AG20443 (cell line): Measurements from ENCODE around the gene CD99.

Experiments used
- DNase-seq: peaks from one replicate; pipeline ENCODE4 v3.0.0; 2012; ENCODE audit warnings: low spot score, mixed read lengths

The CD99 gene

DNA sequence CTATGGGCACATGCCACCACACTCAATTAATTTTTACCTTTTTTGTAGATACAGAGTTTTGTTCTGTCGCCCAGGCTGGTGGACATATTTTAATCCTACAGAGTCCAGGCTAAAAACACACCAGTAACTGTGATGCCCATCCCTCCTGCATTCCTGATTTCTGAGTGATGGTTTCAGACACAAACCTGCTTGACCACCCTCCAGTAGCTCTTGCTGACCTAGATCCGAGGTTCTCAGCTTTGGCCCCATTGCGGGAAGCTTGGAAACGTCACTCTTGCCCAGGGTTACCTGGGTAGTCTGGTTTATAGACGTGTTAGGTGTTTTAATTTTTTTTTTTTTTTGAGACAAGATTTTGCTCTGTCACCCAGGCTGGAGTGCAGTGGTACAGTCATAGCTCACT is 7.5 kb downstream of the CD99 start:
- DNase-seq = no peak

DNA sequence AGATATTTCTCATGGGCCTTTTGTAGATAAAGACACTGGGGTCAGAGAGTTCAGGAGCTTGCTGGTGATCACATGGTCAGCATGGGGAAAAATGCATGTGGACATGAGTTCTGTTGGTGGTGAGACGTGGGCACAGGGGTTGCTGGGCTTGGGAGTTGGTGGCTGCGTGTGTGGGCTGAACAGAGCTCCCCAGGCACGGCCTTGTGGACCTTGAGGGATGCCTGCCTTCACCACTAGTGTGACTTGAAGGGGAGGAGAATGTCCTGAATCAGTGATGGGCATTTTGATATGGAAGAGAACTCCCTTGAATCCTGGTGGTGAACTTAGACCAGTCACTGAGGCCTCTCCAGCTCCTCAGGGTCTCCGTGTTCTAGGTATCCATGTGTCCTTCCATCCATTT is 8.9 kb downstream of the CD99 start:
- DNase-seq = no peak

DNA sequence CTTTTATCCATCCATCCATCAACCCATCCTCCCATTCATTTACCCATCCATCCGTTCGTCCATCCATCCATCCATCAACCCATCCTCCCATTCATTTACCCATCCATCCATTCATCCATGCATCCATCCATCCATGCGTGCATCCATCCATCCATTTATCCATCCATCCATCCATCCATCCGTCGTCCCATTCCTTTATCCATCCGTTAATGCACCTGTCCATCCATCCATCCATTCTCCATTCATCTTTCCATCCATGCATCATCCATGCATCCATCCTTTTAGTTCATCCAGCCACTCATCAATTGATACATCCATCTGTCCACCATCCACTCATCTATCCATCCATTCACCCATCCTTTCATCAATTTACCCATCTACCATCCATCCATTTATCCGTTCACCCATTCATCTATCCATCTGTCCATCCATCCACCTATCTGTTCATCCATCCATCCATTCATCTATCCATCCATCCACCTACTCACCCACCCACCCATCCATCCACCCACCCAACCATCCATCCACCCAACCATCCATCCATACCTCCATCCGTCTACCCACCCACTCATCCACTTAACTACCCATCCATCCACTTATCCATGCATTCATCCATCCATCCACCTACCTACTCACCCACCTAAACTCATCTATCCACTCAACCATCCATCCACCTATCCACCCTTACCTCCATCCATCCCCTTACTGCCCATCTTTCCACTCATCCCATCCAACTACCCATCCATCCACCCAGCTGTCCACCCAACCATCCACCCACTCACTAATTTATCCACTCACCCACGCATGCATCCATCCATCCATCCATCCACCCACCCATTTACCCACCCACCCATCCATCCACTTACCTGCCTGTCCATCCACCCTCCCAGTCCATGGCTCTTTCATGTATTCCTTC is 9.6 kb downstream of the CD99 start:
- no peak for DNase-seq

DNA sequence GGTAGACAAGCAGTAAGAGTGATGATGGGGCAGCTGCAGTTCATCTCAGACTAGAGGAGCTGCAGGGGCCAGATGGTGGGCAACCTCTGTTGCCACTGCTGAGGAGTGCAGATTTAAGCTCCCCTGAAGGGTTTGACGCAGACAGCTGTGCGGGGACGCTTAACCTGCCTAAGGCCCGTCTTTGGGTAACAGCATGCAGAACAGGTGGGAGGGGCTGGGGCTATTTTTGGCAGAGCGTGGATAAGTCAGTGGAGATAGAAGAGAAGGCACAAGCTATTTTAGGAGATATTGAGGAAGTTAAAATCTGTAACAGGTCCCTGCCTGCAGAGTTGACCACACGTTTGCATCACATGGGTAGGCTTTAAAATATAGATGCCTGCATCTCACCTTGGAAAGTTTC is 10.5 kb downstream of the CD99 start:
- no peak for DNase-seq

DNA sequence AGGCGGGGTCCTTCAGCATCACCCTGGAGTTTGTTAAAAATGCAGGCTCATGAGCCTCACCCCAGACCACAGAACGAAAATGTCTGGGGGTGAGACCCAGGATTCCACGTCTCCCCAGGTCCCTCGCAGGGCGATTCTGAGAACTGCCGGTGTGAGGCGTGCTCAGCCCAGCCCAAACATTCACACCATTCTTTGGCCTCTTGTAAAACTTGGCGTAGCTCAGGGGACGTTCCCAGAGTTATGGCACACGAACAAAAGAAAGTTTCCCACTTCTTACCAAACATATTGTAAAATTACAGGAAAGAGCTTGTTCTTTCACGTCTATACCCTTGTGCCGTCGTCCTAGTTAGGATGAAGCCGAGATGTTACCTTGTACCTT is 12.9 kb downstream of the CD99 start:
- peak; percentile 75 for DNase-seq

DNA sequence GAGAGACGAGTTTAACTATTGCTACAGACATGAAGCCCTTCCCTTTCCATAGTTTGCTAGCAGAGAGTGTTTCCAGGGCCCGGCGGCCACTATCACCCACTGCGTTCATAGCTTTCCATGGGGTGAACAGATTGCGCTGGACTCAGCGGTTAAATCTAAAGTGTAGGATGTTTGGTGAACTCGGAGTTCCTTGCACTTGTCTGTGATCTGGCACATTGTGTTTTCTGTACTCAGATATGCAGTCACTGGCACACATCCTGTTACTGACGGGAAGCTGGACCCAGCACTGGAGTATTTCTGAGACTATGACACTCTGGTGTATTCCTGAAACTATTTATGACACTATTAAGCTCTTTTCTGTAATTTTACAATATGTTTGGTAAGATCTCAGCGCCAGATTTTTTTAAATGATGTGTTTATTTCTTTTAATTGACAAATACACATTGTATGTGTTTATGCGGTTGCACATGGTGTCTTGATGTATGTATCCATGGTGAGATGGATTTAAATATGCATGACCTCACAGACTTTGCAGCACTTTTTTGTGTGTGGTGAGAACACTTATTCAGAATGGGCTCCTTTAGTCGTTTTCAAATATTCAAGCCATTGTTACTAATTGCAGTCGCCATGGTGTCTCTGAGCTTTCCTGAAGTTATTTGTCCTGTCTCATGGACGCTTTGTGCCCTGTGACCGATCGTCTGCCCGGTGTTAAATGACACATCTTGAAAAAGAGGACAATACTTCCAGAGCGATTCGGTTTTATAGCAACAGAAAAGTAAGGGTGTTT is 14.1 kb downstream of the CD99 start:
- no peak for DNase-seq

DNA sequence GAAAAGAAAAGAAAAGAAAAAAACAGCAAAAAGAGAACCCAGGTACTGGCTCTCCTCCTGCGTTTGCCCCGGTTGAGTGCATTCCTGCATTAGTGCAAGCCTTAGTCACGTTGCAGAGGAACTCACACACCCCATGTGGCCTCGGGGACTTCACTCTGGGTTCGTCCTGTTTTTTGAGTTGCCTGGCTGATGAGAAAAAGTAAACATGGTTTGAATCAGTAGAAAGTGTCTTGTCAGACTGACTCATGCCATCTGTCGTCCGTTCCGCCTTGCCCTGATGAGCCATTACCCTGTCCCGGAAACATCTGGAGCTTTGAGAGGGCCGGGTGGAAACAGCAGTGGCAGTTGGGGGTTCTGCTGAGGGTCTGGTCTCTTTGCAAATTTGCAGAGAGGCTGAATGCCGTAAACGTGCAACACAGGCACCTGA is 16.3 kb downstream of the CD99 start:
- peak; percentile 82 for DNase-seq

DNA sequence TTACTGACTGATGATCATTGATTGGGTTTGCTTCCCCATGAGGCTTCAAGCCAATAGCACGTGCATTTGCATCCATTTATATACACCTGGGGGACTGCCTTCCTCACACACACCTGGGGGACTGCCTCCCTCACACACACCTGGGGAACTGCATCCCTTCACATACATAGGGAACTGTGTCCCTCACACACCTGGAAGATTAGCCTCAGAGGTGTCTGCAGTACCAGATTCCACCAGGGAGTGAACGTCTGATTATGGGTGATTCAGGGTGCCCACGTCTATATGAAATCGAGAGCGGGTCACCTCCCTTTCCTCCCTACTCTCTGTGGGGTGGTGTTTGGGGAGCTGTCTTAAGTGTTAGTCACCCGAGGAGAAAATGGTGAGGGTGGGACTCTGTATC is 16.9 kb downstream of the CD99 start:
- no peak for DNase-seq

DNA sequence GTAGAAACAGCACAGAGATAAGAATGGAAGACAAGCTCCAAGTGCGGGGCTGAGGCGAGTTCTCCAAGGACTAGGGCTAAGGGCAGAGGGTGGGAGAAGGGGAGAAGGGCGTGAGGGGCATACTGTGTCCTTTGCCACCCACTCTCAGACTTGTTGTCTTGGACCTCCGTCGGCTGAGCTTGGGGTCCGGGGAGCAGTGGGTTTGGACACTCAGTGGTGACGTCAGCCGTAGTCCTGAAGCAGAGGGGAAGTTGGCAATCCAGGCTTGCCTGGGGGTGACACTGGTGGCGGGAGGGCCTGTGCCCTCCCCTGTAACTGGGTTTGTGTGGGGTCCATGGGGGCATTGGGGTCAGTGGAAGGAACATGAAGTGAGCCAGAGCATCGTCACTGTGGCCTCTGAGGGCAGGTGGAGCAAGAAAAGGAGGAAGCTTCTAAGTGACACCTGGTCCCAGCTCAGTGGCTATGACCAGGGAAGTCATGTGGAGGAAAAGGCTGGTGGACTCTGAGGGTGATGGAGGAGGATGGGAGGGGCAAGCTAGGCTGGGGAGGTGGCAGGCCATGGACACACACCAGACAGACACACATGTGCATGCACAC is 17.6 kb downstream of the CD99 start:
- DNase-seq = no peak

DNA sequence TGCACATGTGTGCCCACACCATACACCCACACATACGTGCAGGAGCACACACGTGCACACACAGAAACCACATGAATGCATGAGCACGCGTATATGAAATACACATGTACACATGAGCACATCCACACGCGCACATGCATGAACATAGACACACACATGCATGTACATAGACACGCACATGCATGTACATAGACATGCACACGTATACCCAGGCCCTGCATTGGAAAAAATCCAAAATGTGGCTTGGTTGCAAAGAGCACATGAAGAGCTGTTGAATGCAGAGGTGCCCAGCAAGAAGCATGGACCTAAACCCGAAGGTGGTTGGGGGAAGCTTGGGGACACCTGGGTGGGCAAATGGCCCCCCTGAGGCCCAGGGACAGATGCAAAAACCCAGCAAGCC is 18.5 kb downstream of the CD99 start:
- DNase-seq = no peak

DNA sequence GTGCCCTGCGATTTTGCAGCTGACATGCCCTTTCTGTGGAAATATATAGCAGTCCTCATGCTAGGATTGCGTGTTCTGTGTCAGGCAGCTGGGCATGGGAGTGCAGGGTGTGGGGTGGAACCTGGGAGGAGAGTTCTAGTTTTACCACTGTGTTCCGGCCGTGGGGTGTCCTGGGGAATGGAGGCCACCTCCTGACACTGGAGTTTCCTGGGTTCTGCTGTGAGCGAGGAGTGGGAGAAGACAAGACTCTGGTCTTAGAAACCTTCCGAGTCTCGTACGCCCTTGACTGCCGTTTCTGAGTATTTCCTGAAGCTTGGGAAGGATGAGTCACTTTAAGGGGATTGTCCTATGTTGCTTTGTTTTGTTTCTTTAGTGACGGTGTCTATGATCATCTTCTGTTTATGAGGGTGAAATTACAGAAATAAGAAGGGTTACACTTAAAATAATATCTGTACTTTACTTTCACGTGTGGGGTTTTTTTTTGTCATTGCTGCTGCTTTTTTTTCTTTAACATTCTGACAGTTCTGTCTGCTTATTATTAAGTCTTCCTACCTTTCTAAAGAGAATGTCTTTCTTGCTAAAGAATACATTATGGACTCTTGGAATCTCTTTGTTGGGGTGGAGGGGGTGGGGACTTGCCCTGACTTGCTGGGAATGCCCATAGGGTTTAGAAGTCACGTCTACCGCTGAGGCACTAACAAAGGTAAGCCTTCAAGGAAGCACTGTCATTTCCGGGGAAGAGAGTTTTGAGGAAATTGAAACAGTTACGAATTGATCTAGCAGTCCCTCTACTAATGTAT is 19.1 kb downstream of the CD99 start:
- peak; percentile 63 for DNase-seq

DNA sequence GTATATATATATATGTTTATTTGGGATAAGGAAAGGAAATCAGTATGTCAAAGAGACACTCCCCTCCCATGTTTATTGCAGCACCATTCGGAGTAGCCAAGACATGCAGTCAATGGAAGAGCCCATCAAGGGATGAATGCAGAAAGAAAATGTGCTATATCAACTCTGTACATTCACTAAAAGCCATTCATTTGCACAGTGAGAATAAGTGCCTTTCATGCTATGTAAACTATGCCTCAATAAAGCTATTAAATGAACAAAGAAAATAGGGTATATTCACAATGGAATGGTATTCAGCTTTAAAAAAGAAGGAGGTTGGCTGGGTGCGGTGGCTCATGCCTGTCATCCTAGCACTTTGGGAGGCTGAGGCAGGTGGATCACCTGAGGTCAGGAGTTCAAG is 20.3 kb downstream of the CD99 start:
- DNase-seq = no peak

DNA sequence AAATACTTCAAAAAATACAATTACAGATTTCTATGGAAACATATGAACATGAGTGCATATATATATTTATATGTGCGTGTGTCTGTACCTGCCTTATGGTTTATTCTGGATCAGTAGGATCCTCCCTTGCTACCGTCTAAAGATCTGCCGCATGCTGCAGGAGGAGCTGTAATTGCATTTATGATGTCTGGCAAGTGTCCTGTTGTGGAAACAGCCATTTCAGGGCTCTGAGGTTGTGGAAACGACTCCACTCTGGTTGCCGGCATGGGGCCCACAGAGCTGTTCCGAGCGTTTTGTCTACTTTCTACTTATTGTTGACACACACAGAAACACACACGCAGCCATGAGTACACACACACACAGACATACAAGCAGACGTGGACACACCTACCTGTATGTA is 21.3 kb downstream of the CD99 start:
- no peak for DNase-seq

DNA sequence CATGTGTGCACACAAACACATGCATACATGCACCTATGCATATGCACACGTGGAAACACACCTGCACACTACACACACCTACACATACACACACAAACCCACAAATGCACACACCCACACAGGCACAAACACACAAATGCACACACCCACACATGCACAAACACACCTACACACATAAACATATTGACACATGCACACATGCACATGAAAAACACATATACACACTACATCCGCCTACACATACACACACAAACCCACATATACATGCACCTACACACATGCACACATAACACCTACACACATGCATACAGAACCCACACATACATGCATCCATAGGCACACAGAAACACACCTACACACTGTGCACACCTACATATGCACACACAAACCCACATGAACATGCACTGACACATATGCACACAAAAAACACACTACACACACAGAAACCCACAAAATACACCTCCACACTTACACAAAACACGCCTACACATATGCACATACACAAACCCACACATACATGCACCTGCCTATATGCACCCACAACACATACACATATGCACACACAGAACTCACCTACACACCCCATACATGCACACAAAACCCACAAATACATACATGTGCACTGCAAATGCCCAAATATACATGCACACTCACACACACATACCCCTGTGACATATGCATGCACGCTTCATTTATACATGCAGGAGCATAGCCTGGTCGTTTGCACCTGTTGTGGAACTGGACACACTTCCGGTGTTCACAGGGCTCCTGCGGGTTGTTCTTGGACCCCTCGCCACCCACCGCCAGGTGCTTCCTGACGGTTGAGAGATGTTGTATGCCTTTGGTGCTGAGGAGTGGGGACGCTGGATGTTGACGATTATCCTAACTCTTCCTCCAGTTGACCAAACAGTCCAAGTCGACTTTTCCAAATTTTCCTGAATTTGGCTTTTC is 22.1 kb downstream of the CD99 start:
- DNase-seq = no peak

DNA sequence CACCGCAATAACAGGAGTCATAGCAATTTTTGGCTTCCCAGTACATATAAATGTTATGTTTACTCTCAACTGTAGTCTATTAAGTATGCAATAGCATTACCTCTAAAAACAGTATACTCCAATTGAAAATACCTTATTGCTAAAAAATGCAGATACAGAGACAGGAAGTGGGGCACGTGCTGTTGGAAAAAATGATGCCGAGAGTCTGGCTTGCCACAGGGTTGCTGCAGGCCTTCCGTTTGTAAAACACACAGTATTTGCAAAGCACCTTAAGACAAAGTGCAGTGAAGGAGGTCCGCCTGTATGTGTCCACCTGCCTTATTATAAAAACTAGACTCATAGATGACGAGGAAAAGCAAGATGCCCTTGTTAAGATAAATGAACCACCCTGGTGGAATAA is 23.5 kb downstream of the CD99 start:
- DNase-seq = no peak

DNA sequence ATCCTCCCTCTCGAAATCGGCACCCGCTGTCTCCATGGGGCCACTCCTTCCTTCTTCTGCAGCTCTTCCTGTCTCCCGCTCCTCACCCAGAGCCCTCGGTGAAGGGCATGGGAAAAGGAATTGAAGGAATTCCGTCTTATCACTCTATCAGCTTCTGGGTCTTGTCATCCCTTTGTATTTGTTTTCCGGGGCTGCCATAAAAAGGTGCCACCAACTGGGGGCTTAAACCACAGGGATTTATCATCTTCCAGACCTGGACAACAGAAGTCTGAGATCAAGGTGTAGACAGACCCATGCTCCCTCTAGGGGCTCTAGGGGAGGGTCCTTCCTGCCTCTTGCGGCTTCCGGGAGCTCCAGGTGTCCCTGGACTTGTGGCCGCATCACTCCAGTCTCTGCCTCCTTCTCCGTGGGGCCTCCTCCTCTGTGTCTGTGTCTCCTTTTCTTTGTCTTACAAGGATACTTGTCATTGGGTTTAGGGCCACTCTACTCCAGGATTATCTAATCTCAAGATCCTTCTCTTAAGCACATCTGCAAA is 24.0 kb downstream of the CD99 start:
- no peak for DNase-seq

DNA sequence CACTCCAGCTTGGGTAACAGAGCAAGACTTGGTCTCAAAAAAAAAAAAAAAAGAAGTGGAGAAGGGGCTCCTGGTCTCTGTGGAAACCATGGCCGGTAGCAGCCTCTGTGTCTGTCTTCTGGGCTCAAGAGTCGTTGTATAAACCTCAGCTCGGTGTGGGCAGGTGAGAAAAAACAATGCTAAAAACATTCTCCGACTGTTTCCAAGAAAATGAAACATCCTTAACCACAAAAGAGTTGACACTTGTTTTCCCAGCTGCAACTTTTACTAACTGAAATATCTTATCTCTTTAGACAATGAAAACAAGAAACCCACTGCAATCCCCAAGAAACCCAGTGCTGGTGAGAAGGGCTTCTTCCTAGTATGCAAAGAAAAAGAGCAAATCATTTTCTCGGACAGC is 26.2 kb downstream of the CD99 start:
- no peak for DNase-seq

DNA sequence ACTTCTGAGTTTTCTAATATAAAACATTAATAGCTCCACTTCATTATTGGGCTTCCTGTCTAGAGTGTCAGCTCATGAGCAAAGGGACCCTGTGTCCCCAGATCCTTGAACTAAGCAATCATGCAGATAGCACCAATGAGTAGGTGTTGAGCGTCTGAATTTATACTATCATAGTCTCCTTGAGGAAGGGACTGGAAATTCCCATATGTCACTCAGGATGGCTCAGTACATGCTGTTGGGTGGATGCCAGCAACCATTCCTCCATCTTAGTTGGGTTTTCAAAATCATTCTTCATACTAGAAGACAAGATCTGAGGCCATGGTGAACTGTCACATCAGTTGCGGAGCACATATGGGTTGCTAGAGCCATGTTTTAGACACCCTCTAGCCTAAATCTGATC is 27.7 kb downstream of the CD99 start:
- no peak for DNase-seq

DNA sequence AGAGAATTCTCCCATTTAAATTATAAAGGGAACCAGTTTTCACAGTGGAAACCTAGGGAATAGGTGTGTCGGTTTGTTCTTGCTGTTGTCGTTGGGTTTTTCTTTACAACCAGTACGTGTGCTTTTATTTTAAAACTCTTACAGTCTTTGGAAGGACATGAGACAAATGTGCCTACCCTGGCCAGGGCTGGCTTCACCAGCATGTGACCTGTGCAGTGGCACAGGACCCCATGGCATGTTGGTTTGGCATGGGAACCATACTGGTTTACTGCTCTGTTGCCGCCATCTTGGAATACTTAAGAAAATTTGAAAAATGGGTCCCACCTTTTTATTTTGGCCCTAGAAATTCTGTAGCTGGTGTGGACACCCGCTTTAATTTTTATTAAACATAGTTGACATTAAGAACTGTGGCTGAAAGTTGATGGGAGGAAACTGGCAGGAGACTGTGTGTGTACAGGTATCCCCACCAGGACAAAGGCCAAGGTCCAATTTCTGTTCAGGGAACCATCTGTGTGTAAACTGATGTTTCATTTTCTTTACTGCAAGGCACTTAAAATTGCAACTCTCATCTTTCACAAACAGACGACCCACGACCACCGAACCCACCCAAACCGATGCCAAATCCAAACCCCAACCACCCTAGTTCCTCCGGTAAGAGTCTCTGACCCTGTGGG is 28.8 kb downstream of the CD99 start:
- DNase-seq = no peak

DNA sequence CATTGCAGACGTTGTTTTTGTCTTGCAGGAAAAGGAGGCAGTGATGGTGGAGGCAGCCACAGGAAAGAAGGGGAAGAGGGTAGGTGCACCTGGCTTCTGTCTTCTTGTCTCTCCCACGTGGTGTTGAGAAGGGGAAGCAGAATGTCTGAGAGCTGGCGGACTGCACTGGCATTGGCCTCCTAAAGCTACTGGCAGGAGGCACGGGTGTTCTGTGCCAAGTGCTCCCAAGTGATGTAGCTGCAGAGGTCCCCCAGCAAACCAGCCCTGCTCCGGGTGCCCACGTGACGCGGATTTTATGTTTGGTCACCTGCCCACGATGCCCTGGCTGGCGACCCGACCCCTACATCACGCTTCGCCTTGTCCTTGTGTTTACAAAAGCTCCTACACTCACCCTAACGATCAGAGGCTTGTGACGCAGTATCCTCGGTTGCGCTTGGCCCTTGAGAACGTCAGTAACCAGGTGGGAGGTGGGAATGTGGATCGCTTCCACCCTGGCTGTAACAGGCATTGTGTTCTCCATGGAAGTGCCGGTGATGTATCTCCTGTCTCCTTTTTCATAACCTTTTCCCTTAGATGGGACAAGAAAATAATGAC is 32.3 kb downstream of the CD99 start:
- no peak for DNase-seq
